OCI-LY7 (cell line): Measurements from ENCODE around the gene PLAAT5. TPM values are rescaled to one million over a fixed set of nuclear protein-coding genes. Genes with fewer than 3 reads are reported as not detected.

Experiments used
- BruUV-seq: library from RNA; stranded (reverse); fragments of 400-500 nt; replicated peaks from 2 replicates; lab custom pipeline; 2021; lab: Mats Ljungman, UMichigan
- CTCF ChIA-PET: fragments of 300-600 bp; sonication (Branson Sonifier 250); formaldehyde crosslinking; loops from one replicate; lab custom pipeline; 2022; ENCODE audit warnings: antibody characterized with exemption; ENCODE audit not compliant: unreplicated experiment; lab: Charles Lee
- POLR2A ChIA-PET: fragments of 300-600 bp; sonication (Branson Sonifier 250); formaldehyde crosslinking; loops from one replicate; lab custom pipeline; 2022; ENCODE audit warnings: antibody characterized with exemption; lab: Charles Lee
- DNase-seq: peaks from one replicate; pipeline ENCODE4 v3.0.0-alpha.2; 2015; ENCODE audit warnings: low spot score
- H2AFZ ChIP-seq: fragments of 200-600 bp; sonication (generic), shearing (Covaris generic); 2 replicates; pipeline ENCODE4 v1.6.1; 2014; ENCODE audit warnings: mild to moderate bottlenecking, antibody characterized with exemption, low read length, moderate library complexity
- H3K27ac ChIP-seq: fragments of 200-600 bp; sonication (generic); 2 replicates; pipeline ENCODE4 v1.5.1; 2014; ENCODE audit warnings: mixed run types, low read depth, mild to moderate bottlenecking, moderate library complexity, low read length, inconsistent platforms; ENCODE audit not compliant: poor library complexity, severe bottlenecking
- H3K36me3 ChIP-seq: fragments of 200-600 bp; sonication (generic); 2 replicates; pipeline ENCODE4 v1.6.1; 2014; ENCODE audit warnings: mild to moderate bottlenecking, antibody characterized with exemption, low read length, moderate library complexity, mixed read lengths; ENCODE audit not compliant: insufficient read depth
- H3K4me1 ChIP-seq: fragments of 200-600 bp; sonication (generic); 2 replicates; pipeline ENCODE4 v1.5.1; 2014; ENCODE audit warnings: mild to moderate bottlenecking, low read length; ENCODE audit not compliant: insufficient read depth, poor library complexity, severe bottlenecking
- H3K4me2 ChIP-seq: fragments of 200-600 bp; sonication (generic); 2 replicates; pipeline ENCODE4 v1.6.1; 2014; ENCODE audit warnings: mild to moderate bottlenecking, low read length
- H3K4me3 ChIP-seq: fragments of 200-600 bp; sonication (generic); 2 replicates; pipeline ENCODE4 v1.5.1; 2014; ENCODE audit warnings: mild to moderate bottlenecking, low read depth, low read length; ENCODE audit not compliant: poor library complexity, severe bottlenecking
- H3K79me2 ChIP-seq: fragments of 200-600 bp; sonication (generic); 2 replicates; pipeline ENCODE4 v1.6.1; 2016; ENCODE audit warnings: low read depth, mild to moderate bottlenecking, low read length, moderate library complexity, mixed read lengths; ENCODE audit not compliant: insufficient read depth
- H3K9me2 ChIP-seq: fragments of 200-600 bp; sonication (generic); 2 replicates; pipeline ENCODE4 v1.6.1; 2016; ENCODE audit warnings: mild to moderate bottlenecking, low read length, mixed read lengths; ENCODE audit not compliant: insufficient read depth
- H3K9me3 ChIP-seq: fragments of 200-600 bp; sonication (generic); 2 replicates; pipeline ENCODE4 v1.6.1; 2014; ENCODE audit warnings: mild to moderate bottlenecking, mixed run types, low read length, mixed read lengths
- H4K20me1 ChIP-seq: fragments of 200-600 bp; sonication (generic); 2 replicates; pipeline ENCODE4 v1.6.1; 2014; ENCODE audit warnings: mild to moderate bottlenecking, antibody characterized with exemption, low read length, moderate library complexity, mixed read lengths; ENCODE audit not compliant: insufficient read depth
- CTCF ChIP-seq: fragments of 200-600 bp; sonication (generic); conservative IDR thresholded peaks from 2 replicates; pipeline ENCODE4 v1.5.1; 2014; ENCODE audit warnings: mild to moderate bottlenecking, antibody characterized with exemption, low read length, moderate library complexity, mixed read lengths
- EZH2phosphoT487 ChIP-seq: fragments of 200-600 bp; sonication (generic); IDR thresholded peaks from 2 replicates; pipeline ENCODE4 v1.6.1; 2018; ENCODE audit warnings: low read depth, borderline replicate concordance, mild to moderate bottlenecking, mixed run types, antibody characterized with exemption, low read length, moderate library complexity, mixed read lengths
- intact Hi-C: fragments of 100-400 bp; cut with micrococcal nuclease; formaldehyde crosslinking; loops from one replicate; pipeline ENCODE4 v1.10.0; 2022; ENCODE audit not compliant: unreplicated experiment
- total RNA-seq, 2 experiments: library from RNA; depleted of rRNA in 1 of 2; stranded (reverse); fragments of >200 nt in 1 of 2; shearing (Covaris generic) in 1 of 2; gene quantifications; 2 replicates each; pipeline ENCODE4 v1.2.3, GENCODE V29; 2014 to 2022

The PLAAT5 gene
- total RNA-seq, 2 experiments from 2014 or later: not detected

GRCh38 chr11:63445720-63446119 is 45.2 kb downstream of the PLAAT5 start:
- H3K4me3 ChIP-seq: no peak overlapping the region
- H3K79me2 ChIP-seq: no peaks in the 10 kb centered on the region
- DNase-seq: no peak
- no peaks in the 10 kb centered on the region for H3K36me3 ChIP-seq
- ChIA-PET CTCF (no interaction called here), POLR2A (interaction anchor here (0.6 kb wide), 1 partner anchor 131 kb away, joined by 3 read pairs; no protein-coding TSS in a partner anchor)
- no peaks in the 10 kb centered on the region for H3K4me1 ChIP-seq
- no peaks in the 10 kb centered on the region for H3K9me3 ChIP-seq
- no peaks in the 10 kb centered on the region for H4K20me1 ChIP-seq
- H3K27ac ChIP-seq: no peak overlapping the region
- H3K4me2 ChIP-seq: no peak overlapping the region
- BruUV-seq: no TSS peak
- TF ChIP-seq EZH2phosphoT487 (no peak), CTCF (no peak)
- H3K9me2 ChIP-seq: no peaks in the 10 kb centered on the region
- H2AFZ ChIP-seq: no peak overlapping the region
- intact Hi-C loops: no loop called here

GRCh38 chr11:63445118-63445517 is 45.8 kb downstream of the PLAAT5 start:
- CTCF ChIA-PET: no interaction called here
- no peaks in the 10 kb centered on the region for H3K36me3 ChIP-seq
- H3K4me3 ChIP-seq: no peak overlapping the region
- H3K27ac ChIP-seq: no peak overlapping the region
- POLR2A ChIA-PET: interaction anchor here (0.6 kb wide), 1 partner anchor 132 kb away, joined by 3 read pairs; no protein-coding TSS in a partner anchor
- H3K4me2 ChIP-seq: no peak overlapping the region
- TF ChIP-seq CTCF (no peak), EZH2phosphoT487 (no peak)
- no peaks in the 10 kb centered on the region for H3K4me1 ChIP-seq
- no peak overlapping the region for H2AFZ ChIP-seq
- BruUV-seq: no TSS peak
- H3K79me2 ChIP-seq: no peaks in the 10 kb centered on the region
- no peak for DNase-seq
- H3K9me2 ChIP-seq: no peaks in the 10 kb centered on the region
- intact Hi-C loops: no loop called here
- no peaks in the 10 kb centered on the region for H3K9me3 ChIP-seq
- no peaks in the 10 kb centered on the region for H4K20me1 ChIP-seq

GRCh38 chr11:63444160-63444559 is 46.8 kb downstream of the PLAAT5 start:
- intact Hi-C loops: no loop called here
- POLR2A ChIA-PET: no interaction called here
- Histone ChIP-seq H3K27ac (no peak overlapping the region), H3K36me3 (no peaks in the 10 kb centered on the region), H3K4me2 (no peak overlapping the region), H3K4me1 (no peaks in the 10 kb centered on the region), H4K20me1 (no peaks in the 10 kb centered on the region), H3K9me2 (no peaks in the 10 kb centered on the region), H2AFZ (no peak overlapping the region), H3K9me3 (no peaks in the 10 kb centered on the region), H3K4me3 (no peak overlapping the region), H3K79me2 (no peaks in the 10 kb centered on the region)
- TF ChIP-seq EZH2phosphoT487 (no peak), CTCF (no peak)
- DNase-seq: no peak
- CTCF ChIA-PET: no interaction called here
- no TSS peak for BruUV-seq
